SK-N-SH (cell line): ENCODE results near the gene ATP5PB. TPM values are rescaled to one million over a fixed set of nuclear protein-coding genes. Genes with fewer than 3 reads are reported as not detected.

ENCODE experiments used
- CTCF ChIA-PET: fragments of 300-600, 350-600 bp; formaldehyde crosslinking; extraction: SDS; loops from one replicate; lab custom pipeline; 2021; lab: Yijun Ruan, JAX
- POLR2A ChIA-PET: fragments of 350-600 bp; sonication (Branson Sonifier 250); formaldehyde crosslinking; extraction: SDS; loops from one replicate; lab custom pipeline; 2020; ENCODE audit warnings: antibody characterized with exemption, inconsistent platforms; lab: Yijun Ruan, JAX
- DNase-seq: peaks from one replicate; pipeline ENCODE4 v3.0.0; 2012
- H2AFZ ChIP-seq: fragments of 200-600 bp; sonication (generic); 2 replicates; pipeline ENCODE4 v1.8.1; 2016; ENCODE audit warnings: antibody characterized with exemption, mild to moderate bottlenecking, low read depth
- H3F3A ChIP-seq: fragments of 200-600 bp; sonication (generic); replicated peaks from 2 replicates; pipeline ENCODE3; 2016; ENCODE audit warnings: antibody characterized with exemption, mild to moderate bottlenecking; ENCODE audit not compliant: insufficient read depth
- H3K27ac ChIP-seq, 2 experiments: fragments of 200-500 bp in 1 of 2; fragments of 200-600 bp in 1 of 2; sonication (Bioruptor generic) in 1 of 2; sonication (generic), shearing (Covaris generic) in 1 of 2; 2 replicates each; pipeline versions ENCODE4 v1.5.1 to v1.6.1; 2014 to 2016; ENCODE audit warnings: low read depth in 2 of 2, inconsistent platforms in 1 of 2, low read length in 1 of 2, mild to moderate bottlenecking in 1 of 2, mixed read lengths in 1 of 2
- H3K27me3 ChIP-seq: fragments of 200-600 bp; sonication (generic), shearing (Covaris generic); 2 replicates; pipeline ENCODE4 v1.6.1; 2016; ENCODE audit warnings: mixed run types; ENCODE audit not compliant: insufficient read depth
- H3K36me3 ChIP-seq, 2 experiments: fragments of 200-500 bp in 1 of 2; fragments of 200-600 bp in 1 of 2; sonication (Bioruptor generic) in 1 of 2; sonication (generic) in 1 of 2; replicated peaks in 1 of 2; 2 replicates each; pipeline versions ENCODE3 to v1.5.1; 2014 to 2016; ENCODE audit warnings: low read length in 1 of 2, mild to moderate bottlenecking in 1 of 2; ENCODE audit not compliant: insufficient read depth in 2 of 2, control insufficient read depth in 1 of 2
- H3K4me1 ChIP-seq, 2 experiments: fragments of 200-500 bp in 1 of 2; fragments of 200-600 bp in 1 of 2; sonication (Bioruptor generic) in 1 of 2; sonication (generic), shearing (Covaris generic) in 1 of 2; 2 replicates each; pipeline versions ENCODE4 v1.5.1 to v1.6.1; 2014 to 2016; ENCODE audit warnings: low read depth in 1 of 2, low read length in 1 of 2, mixed run types in 1 of 2; ENCODE audit not compliant: insufficient read depth in 2 of 2, control insufficient read depth in 1 of 2
- H3K4me2 ChIP-seq: fragments of 200-600 bp; sonication (generic), shearing (Covaris generic); 2 replicates; pipeline ENCODE4 v1.6.1; 2017; ENCODE audit warnings: mixed run types
- H3K4me3 ChIP-seq, 2 experiments: fragments of 200-500 bp in 1 of 2; fragments of 200-600 bp in 1 of 2; sonication (Bioruptor generic) in 1 of 2; sonication (generic), shearing (Covaris generic) in 1 of 2; 2 replicates each; pipeline versions ENCODE4 v1.5.1 to v1.8.1; 2014 to 2016; ENCODE audit warnings: low read depth in 2 of 2, inconsistent platforms in 1 of 2, low read length in 1 of 2, mild to moderate bottlenecking in 1 of 2, mixed read lengths in 1 of 2, moderate library complexity in 1 of 2
- H3K79me2 ChIP-seq: fragments of 200-600 bp; sonication (generic); 2 replicates; pipeline ENCODE4 v1.8.1; 2017; ENCODE audit warnings: mild to moderate bottlenecking; ENCODE audit not compliant: insufficient read depth
- H3K9ac ChIP-seq: fragments of 200-600 bp; sonication (generic); 2 replicates; pipeline ENCODE4 v1.6.1; 2017; ENCODE audit warnings: mixed run types
- H3K9me2 ChIP-seq: fragments of 200-600 bp; sonication (generic); 2 replicates; pipeline ENCODE4 v1.6.1; 2017; ENCODE audit warnings: mixed run types
- H3K9me3 ChIP-seq: fragments of 200-600 bp; sonication (generic); 2 replicates; pipeline ENCODE4 v1.6.1; 2017; ENCODE audit warnings: mixed run types, mild to moderate bottlenecking, moderate library complexity
- H4K20me1 ChIP-seq: fragments of 200-600 bp; sonication (generic); 2 replicates; pipeline ENCODE4 v1.6.1; 2017; ENCODE audit warnings: mild to moderate bottlenecking, mixed run types; ENCODE audit not compliant: insufficient read depth
- CHD2 ChIP-seq: fragments of 150-350 bp; IDR thresholded peaks from 2 replicates; pipeline ENCODE4 v1.6.1; 2018; ENCODE audit warnings: low read length; ENCODE audit not compliant: partially characterized antibody
- CTCF ChIP-seq: fragments of 200-600 bp; sonication (generic); IDR thresholded peaks from 2 replicates; pipeline ENCODE4 v1.6.1; 2017; ENCODE audit warnings: antibody characterized with exemption, mild to moderate bottlenecking, moderate library complexity
- EZH2phosphoT487 ChIP-seq: fragments of 200-600 bp; sonication (generic); IDR thresholded peaks from 2 replicates; pipeline ENCODE4 v1.6.1; 2017; ENCODE audit warnings: low read depth, mixed run types, mild to moderate bottlenecking, antibody characterized with exemption, moderate library complexity, borderline replicate concordance
- GATA2 ChIP-seq: sonication (generic); formaldehyde crosslinking; IDR thresholded peaks from 2 replicates; pipeline ENCODE4 v1.5.0; 2020; ENCODE audit warnings: mild to moderate bottlenecking, missing genetic modification reagents
- IRF3 ChIP-seq: fragments of 150-350 bp; IDR thresholded peaks from 2 replicates; pipeline ENCODE4 v1.6.1; 2016; ENCODE audit warnings: mild to moderate bottlenecking, low read depth, low read length
- JUND ChIP-seq: IDR thresholded peaks from 2 replicates; pipeline ENCODE4 v1.4.0; 2012
- MAX ChIP-seq: IDR thresholded peaks from 2 replicates; pipeline ENCODE4 v1.4.0; 2012; ENCODE audit warnings: low read depth
- MEF2A ChIP-seq: IDR thresholded peaks from 2 replicates; pipeline ENCODE4 v1.4.0; 2012; ENCODE audit warnings: low read depth, borderline replicate concordance
- NFIC ChIP-seq: IDR thresholded peaks from 2 replicates; pipeline ENCODE4 v1.4.0; 2012; ENCODE audit warnings: borderline replicate concordance
- NRF1 ChIP-seq: IDR thresholded peaks from 2 replicates; pipeline ENCODE4 v1.6.1; 2012; ENCODE audit warnings: low read depth, mild to moderate bottlenecking, low read length
- RAD21 ChIP-seq: IDR thresholded peaks from 2 replicates; pipeline ENCODE4 v1.6.1; 2012; ENCODE audit warnings: mild to moderate bottlenecking, low read length
- SIN3A ChIP-seq: IDR thresholded peaks from 2 replicates; pipeline ENCODE4 v1.6.1; 2012; ENCODE audit warnings: low read depth, mild to moderate bottlenecking, low read length, moderate library complexity, borderline replicate concordance
- SMC3 ChIP-seq: IDR thresholded peaks from 2 replicates; pipeline ENCODE4 v1.6.1; 2012; ENCODE audit warnings: low read depth, low read length, improper control_type of control experiment
- TAF1 ChIP-seq: IDR thresholded peaks from 2 replicates; pipeline ENCODE4 v1.6.1; 2012; ENCODE audit warnings: low read depth, mild to moderate bottlenecking, low read length, moderate library complexity, borderline replicate concordance
- TEAD4 ChIP-seq: IDR thresholded peaks from 2 replicates; pipeline ENCODE4 v1.4.0; 2012; ENCODE audit warnings: mild to moderate bottlenecking, borderline replicate concordance; ENCODE audit not compliant: insufficient read depth
- USF2 ChIP-seq: fragments of 150-350 bp; IDR thresholded peaks from 2 replicates; pipeline ENCODE4 v1.6.1; 2017; ENCODE audit warnings: antibody characterized with exemption, low read length, low read depth, borderline replicate concordance
- WGBS: methylation state at CpG from one replicate; pipeline ENCODE4 v1.1.6; 2017; ENCODE audit warnings: low lambda C conversion rate; 5-methylcytosine and 5-hydroxymethylcytosine counted together
- polyA plus RNA-seq, 3 experiments: library from polyadenylated mRNA; depleted of rRNA; stranded (reverse); fragments of >200 nt; gene quantifications; 2 replicates each; pipeline ENCODE4 v1.2.3, GENCODE V29; 2012

The ATP5PB gene
- polyA plus RNA-seq, 1 of the 3 experiments (the other 2 are of a cell fraction) = 177 TPM

- no peaks in the 10 kb centered on the region for H3K79me2 ChIP-seq
- H3K27ac ChIP-seq = no peak overlapping the region
- H3K27me3 ChIP-seq = no peaks in the 10 kb centered on the region; the same call in 1 of the 2 replicates
- H3K9me3 ChIP-seq = no peaks in the 10 kb centered on the region
- no peaks in the 10 kb centered on the region for H3K9me2 ChIP-seq
- no peak overlapping the region for H3K4me2 ChIP-seq
- H2AFZ ChIP-seq = no peak overlapping the region
- H3K9ac ChIP-seq = no peak overlapping the region
- DNase-seq = no peak
- WGBS = 56% methylated on average over 7 of the region's 7 CpGs
- no peak overlapping the region for H3K4me3 ChIP-seq
- no peaks in the 10 kb centered on the region for H3F3A ChIP-seq
- H3K36me3 ChIP-seq = no peaks in the 10 kb centered on the region
- H3K4me1 ChIP-seq = no peaks in the 10 kb centered on the region
- ChIA-PET POLR2A (no interaction called here), CTCF (interaction anchor here (1.0 to 1.5 kb wide), 2 partner anchors 213 to 267 kb away, joined by 3 to 5 read pairs; no protein-coding TSS in a partner anchor)
- H4K20me1 ChIP-seq = no peaks in the 10 kb centered on the region
- no peak for TF ChIP-seq MAX
Observed at GRCh38 chr1:111501645-111502044, 52.4 kb downstream of the ATP5PB start.

GRCh38 chr1:111503585-111504060 lies 54.4 kb downstream of the ATP5PB start, which contains the start of the genes ADORA3 and TMIGD3:
ADORA3 (minus strand) TSS chr1:111503633; CDS start chr1:111503354, 279 bp downstream.
TMIGD3 (minus strand) TSS chr1:111503633; CDS start chr1:111503354, 279 bp downstream.
- TF ChIP-seq TAF1 = no peak
- TF ChIP-seq CHD2 = no peak
- no peak for TF ChIP-seq SIN3A

GRCh38 chr1:111504097-111504496 lies 54.8 kb downstream of the ATP5PB start:
- Histone ChIP-seq H3K9me3 (no peaks in the 10 kb centered on the region), H2AFZ (no peak overlapping the region), H3K36me3 (no peaks in the 10 kb centered on the region), H3K9ac (no peak overlapping the region), H3K4me1 (peaks cover 8 to 9% of the 10 kb centered on the region in 2 experiments; a peak in 2 of 4 replicates), H3K27ac (no peak overlapping the region), H3K79me2 (no peaks in the 10 kb centered on the region), H4K20me1 (no peaks in the 10 kb centered on the region), H3K9me2 (no peaks in the 10 kb centered on the region), H3K27me3 (no peaks in the 10 kb centered on the region; the same call in 1 of the 2 replicates), H3K4me2 (no peak overlapping the region), H3F3A (no peaks in the 10 kb centered on the region), H3K4me3 (no peak overlapping the region)
- ChIA-PET CTCF (interaction anchor here (1.7 kb wide), 1 partner anchor 265 kb away, joined by 13 read pairs; no protein-coding TSS in a partner anchor), POLR2A (no interaction called here)
- WGBS = 44% methylated on average over 6 of the region's 6 CpGs
- DNase-seq = no peak
- TF ChIP-seq RAD21 = no peak
- TF ChIP-seq SMC3 = no peak
- TF ChIP-seq TAF1 = no peak
- no peak for TF ChIP-seq TEAD4
- TF ChIP-seq MEF2A = no peak
- TF ChIP-seq GATA2 = no peak
- TF ChIP-seq NRF1 = no peak
- no peak for TF ChIP-seq SIN3A
- no peak for TF ChIP-seq MAX
- no peak for TF ChIP-seq CHD2
- no peak for TF ChIP-seq NFIC
- TF ChIP-seq JUND = no peak
- TF ChIP-seq CTCF = no peak
- no peak for TF ChIP-seq USF2
- no peak for TF ChIP-seq EZH2phosphoT487
- TF ChIP-seq IRF3 = no peak

More at GRCh38 chr1:111503585-111504060, 54.4 kb downstream of the ATP5PB start, which contains the start of the genes ADORA3 and TMIGD3:
- Histone ChIP-seq H3K27ac (no peak within 1 kb of the TSS), H3K36me3 (no peaks in the 10 kb centered on the region), H4K20me1 (no peaks in the 10 kb centered on the region), H3K9me2 (no peaks in the 10 kb centered on the region), H3K4me3 (no peak within 1 kb of the TSS), H3K27me3 (no peaks in the 10 kb centered on the region; the same call in 1 of the 2 replicates), H3K9me3 (no peaks in the 10 kb centered on the region), H3K9ac (no peak within 1 kb of the TSS), H3K4me2 (no peak within 1 kb of the TSS), H3K79me2 (no peaks in the 10 kb centered on the region), H2AFZ (no peak within 1 kb of the TSS), H3K4me1 (peaks cover 8 to 9% of the 10 kb centered on the region in 2 experiments; a peak in 2 of 4 replicates), H3F3A (no peaks in the 10 kb centered on the region)
- WGBS = 41% methylated on average over 4 of the region's 4 CpGs
- DNase-seq = no peak
- ChIA-PET CTCF (interaction anchor here (1.3 to 1.7 kb wide), 2 partner anchors 211 to 266 kb away, joined by 4 to 13 read pairs; no protein-coding TSS in a partner anchor), POLR2A (no interaction called here)
